Stimulated activated CD4-positive, alpha-beta T cell treated with anti-CD3 and anti-CD28 coated beads, Interleukin-4, amount 100 ng/mL, for 1 hour (primary cell): ENCODE results near the gene ZNF576.
"Not testable (repeated sequence)": the region's sequence is repeated elsewhere in the genome, so short reads cannot be mapped to it uniquely, and the experiment has no call there.

Source experiments
- DNase-seq: peaks from one replicate; pipeline ENCODE4 v3.0.0-alpha.2; 2020

ZNF576 gene

GRCh38 chr19:43575156-43575950, 21.0 kb upstream of the ZNF576 start, which contains the start of the genes PINLYP and XRCC1:
Gene PINLYP (plus strand): TSS chr19:43575801. CDS start chr19:43577192, 1,391 bp downstream.
Gene XRCC1 (minus strand): TSS chr19:43575527. CDS start chr19:43575458, 69 bp downstream.
- DNase-seq: peak; percentile 95

- DNase-seq: no peak
Measured at GRCh38 chr19:43575955-43576878, 20.2 kb upstream of the ZNF576 start.

- DNase-seq: no peak
Measured at GRCh38 chr19:43578787-43579186, 17.6 kb upstream of the ZNF576 start.

GRCh38 chr19:43581467-43581866, 14.9 kb upstream of the ZNF576 start:
- no peak for DNase-seq

- no peak for DNase-seq
Measured at GRCh38 chr19:43582495-43582894, 13.9 kb upstream of the ZNF576 start.

GRCh38 chr19:43584484-43584883, 11.9 kb upstream of the ZNF576 start:
- no peak for DNase-seq

- no peak for DNase-seq
Measured at GRCh38 chr19:43586346-43586745, 10.0 kb upstream of the ZNF576 start.

GRCh38 chr19:43587029-43587428, 9.4 kb upstream of the ZNF576 start:
- DNase-seq: not testable (repeated sequence)

GRCh38 chr19:43589277-43589676, 7.1 kb upstream of the ZNF576 start:
- no peak for DNase-seq

GRCh38 chr19:43589678-43590077, 6.7 kb upstream of the ZNF576 start:
- DNase-seq: no peak

GRCh38 chr19:43591904-43592772, 4.3 kb upstream of the ZNF576 start:
- no peak for DNase-seq

GRCh38 chr19:43592800-43593350, 3.5 kb upstream of the ZNF576 start:
- DNase-seq: no peak

GRCh38 chr19:43594081-43594697, 2.2 kb upstream of the ZNF576 start:
- DNase-seq: no peak

GRCh38 chr19:43594710-43595604, 1.4 kb upstream of the ZNF576 start:
- peak; percentile 73 for DNase-seq

- DNase-seq: peak; percentile 32
Measured at GRCh38 chr19:43595605-43595998, 793 bp upstream of the ZNF576 start.

GRCh38 chr19:43596842-43597461, 557 bp downstream of the ZNF576 start:
- no peak for DNase-seq

GRCh38 chr19:43597876-43598275, 1.5 kb downstream of the ZNF576 start:
- no peak for DNase-seq

- no peak for DNase-seq
Measured at GRCh38 chr19:43598445-43599240, 2.2 kb downstream of the ZNF576 start.

GRCh38 chr19:43599635-43600295, 3.4 kb downstream of the ZNF576 start:
- DNase-seq: no peak
